ENCODE measurements around the gene MYOF. TPM values are rescaled to one million over a fixed set of nuclear protein-coding genes. Genes with fewer than 3 reads are reported as not detected.

MYOF gene
- polyA plus RNA-seq, 1 experiment: 275 TPM

DNA sequence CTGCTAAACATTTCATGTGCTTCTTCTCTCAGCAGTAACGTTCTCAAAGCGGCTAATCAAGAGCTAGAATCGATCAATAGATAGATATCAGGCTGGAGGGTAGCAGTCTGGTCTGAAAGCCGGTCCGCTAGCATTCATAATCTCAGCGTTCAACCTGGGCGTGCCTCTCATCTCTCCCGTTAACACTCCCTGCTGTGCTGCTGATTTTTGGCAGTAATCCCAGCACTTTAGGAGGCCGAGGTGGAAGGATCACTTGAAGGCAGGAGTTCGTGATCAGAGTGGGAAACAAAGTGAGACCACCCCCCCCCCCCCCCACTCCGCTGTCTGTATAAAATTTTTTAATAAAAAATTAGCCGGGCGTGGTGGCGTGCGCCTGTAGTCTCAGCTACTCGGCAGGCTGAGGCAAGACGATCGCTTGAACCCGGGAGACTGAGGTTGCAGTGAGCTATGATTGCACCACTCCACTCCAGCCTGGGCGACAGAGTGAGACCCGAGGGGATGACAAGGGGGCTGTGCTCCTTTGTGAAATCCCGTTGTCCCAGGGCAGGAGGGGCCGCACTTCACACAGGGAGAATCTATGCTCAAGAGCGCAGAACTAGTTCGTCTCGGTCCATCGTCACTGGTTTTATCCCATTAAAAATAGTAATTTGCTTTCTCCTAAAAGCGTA, 13.7 kb upstream of the MYOF start:
- TF ChIP-seq, protein P1, sequence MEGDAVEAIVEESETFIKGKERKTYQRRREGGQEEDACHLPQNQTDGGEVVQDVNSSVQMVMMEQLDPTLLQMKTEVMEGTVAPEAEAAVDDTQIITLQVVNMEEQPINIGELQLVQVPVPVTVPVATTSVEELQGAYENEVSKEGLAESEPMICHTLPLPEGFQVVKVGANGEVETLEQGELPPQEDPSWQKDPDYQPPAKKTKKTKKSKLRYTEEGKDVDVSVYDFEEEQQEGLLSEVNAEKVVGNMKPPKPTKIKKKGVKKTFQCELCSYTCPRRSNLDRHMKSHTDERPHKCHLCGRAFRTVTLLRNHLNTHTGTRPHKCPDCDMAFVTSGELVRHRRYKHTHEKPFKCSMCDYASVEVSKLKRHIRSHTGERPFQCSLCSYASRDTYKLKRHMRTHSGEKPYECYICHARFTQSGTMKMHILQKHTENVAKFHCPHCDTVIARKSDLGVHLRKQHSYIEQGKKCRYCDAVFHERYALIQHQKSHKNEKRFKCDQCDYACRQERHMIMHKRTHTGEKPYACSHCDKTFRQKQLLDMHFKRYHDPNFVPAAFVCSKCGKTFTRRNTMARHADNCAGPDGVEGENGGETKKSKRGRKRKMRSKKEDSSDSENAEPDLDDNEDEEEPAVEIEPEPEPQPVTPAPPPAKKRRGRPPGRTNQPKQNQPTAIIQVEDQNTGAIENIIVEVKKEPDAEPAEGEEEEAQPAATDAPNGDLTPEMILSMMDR (IDR thresholded peaks at IDR 0.05; ENCODE audit: low read depth, low read length): no peak
- H3K9me3 ChIP-seq (ENCODE audit: control insufficient read depth, insufficient read depth, low read length): no peaks in the 10 kb centered on the region
- ChIA-PET CTCF (interaction anchor here (0.6 to 4.0 kb wide), 7 partner anchors 9 to 431 kb away, joined by 3 to 30 read pairs (median 4); partner anchors contain the start of gene MYOF), POLR2A (interaction anchor here (0.6 to 1.0 kb wide), 4 partner anchors 12 to 143 kb away, joined by 3 to 11 read pairs (median 3); partner anchors contain the start of gene MYOF)
- H3K27me3 ChIP-seq (ENCODE audit: control insufficient read depth, insufficient read depth, low read length): no peaks in the 10 kb centered on the region
- H3K4me3 ChIP-seq (ENCODE audit: low read depth, low read length): peak overlapping the region; percentile 82
- DNase-seq (ENCODE audit: low read depth, low spot score): no peak
- H3K27ac ChIP-seq (ENCODE audit: low read depth, low read length): peak overlapping the region; percentile 39

DNA sequence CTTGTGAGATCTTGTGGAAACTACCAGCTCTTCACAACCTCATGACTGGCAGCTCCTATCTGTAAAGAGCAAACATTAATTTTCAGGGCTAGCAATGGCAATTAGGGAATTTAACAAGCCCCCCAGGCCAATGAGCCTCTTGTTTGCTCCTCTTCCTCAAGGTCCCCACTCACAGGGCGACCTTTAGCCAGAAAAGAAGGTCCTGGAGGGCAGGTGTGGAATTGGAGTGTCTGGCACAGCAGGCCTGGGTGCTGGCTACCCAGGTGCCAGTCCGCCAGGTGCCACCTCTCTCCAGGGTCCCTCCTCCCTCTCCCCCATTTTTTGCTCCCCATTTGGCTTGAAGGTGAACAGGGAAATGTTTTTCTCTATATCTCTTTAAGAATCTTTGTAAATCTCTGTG, 12.4 kb upstream of the MYOF start:
- no peak for DNase-seq (ENCODE audit: low read depth, low spot score)
- ChIA-PET CTCF (interaction anchor here (0.5 to 4.0 kb wide), 5 partner anchors 9 to 137 kb away, joined by 3 to 30 read pairs (median 7); partner anchors contain the start of gene MYOF), POLR2A (no interaction called here)
- no peak overlapping the region for H3K27ac ChIP-seq (ENCODE audit: low read depth, low read length)
- no peaks in the 10 kb centered on the region for H3K9me3 ChIP-seq (ENCODE audit: control insufficient read depth, insufficient read depth, low read length)
- no peak overlapping the region for H3K4me3 ChIP-seq (ENCODE audit: low read depth, low read length)
- H3K27me3 ChIP-seq (ENCODE audit: control insufficient read depth, insufficient read depth, low read length): no peaks in the 10 kb centered on the region
- TF ChIP-seq, protein P1 (IDR thresholded peaks at IDR 0.05; ENCODE audit: low read depth, low read length): no peak

DNA sequence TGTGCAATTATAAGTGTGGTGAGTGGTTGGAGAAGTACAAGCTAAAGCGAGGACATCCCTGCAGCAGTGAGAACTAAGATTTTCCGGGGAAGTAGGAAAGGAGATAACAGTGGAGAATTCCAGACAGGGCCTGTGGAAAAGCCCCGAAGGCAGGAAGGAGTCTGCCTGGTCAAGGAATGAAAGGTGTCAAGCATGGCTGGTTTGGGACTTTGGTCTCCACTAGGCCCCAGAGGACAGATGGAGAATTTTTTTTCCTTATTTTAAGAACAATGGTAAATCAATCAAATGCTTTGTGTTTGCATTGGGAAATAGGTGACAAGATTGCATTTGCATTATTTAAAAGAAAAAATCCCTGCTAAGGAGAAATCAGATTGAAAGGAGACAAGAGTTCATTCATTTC, 11.0 kb upstream of the MYOF start:
- TF ChIP-seq, protein P1 (IDR thresholded peaks at IDR 0.05; ENCODE audit: low read depth, low read length): no peak
- CTCF ChIA-PET: interaction anchor here (0.5 to 3.0 kb wide), 4 partner anchors 11 to 140 kb away, joined by 3 to 10 read pairs (median 4); partner anchors contain the start of gene MYOF
- POLR2A ChIA-PET: interaction anchor here (0.7 kb wide), 1 partner anchor 28 kb away, joined by 8 read pairs; no protein-coding TSS in a partner anchor

DNA sequence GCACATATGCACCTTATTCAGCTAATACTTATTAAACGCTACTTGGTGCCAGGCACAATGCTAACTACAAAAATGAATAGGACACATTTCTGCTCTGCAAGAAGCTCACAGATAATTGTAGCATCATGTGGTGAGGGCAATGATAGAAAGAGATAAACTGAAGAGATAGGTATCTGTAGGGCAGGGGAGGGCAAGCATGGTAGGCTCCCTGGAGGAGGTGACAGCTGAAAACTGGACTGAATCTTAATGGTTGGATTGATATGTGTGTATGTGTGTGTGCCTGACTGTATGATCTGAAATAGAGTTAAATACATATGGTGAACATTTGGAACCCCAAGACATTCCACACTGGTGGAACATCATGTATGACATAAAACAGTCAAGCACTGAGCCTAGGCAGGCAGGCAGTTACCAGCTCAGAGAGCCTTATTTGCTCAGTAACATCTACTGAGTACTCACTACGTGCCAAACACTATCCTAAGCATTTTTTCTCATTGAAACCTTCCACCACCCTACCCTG, 9.5 kb upstream of the MYOF start:
- no peak for DNase-seq (ENCODE audit: low read depth, low spot score)
- Histone ChIP-seq H3K27me3 (ENCODE audit: control insufficient read depth, insufficient read depth, low read length) (no peaks in the 10 kb centered on the region), H3K4me3 (ENCODE audit: low read depth, low read length) (no peak overlapping the region), H3K27ac (ENCODE audit: low read depth, low read length) (no peak overlapping the region), H3K9me3 (ENCODE audit: control insufficient read depth, insufficient read depth, low read length) (no peaks in the 10 kb centered on the region)
- ChIA-PET POLR2A (no interaction called here), CTCF (interaction anchor here (1.6 to 14.9 kb wide), 5 partner anchors 10 to 139 kb away, joined by 5 to 473 read pairs (median 10); partner anchors contain the start of gene MYOF)
- TF ChIP-seq, protein P1 (IDR thresholded peaks at IDR 0.05; ENCODE audit: low read depth, low read length): no peak

More for the DNA sequence above, 11.0 kb upstream of the MYOF start:
- H3K4me3 ChIP-seq (ENCODE audit: low read depth, low read length): no peak overlapping the region
- no peak overlapping the region for H3K27ac ChIP-seq (ENCODE audit: low read depth, low read length)
- no peaks in the 10 kb centered on the region for H3K9me3 ChIP-seq (ENCODE audit: control insufficient read depth, insufficient read depth, low read length)
- DNase-seq (ENCODE audit: low read depth, low spot score): no peak
- no peaks in the 10 kb centered on the region for H3K27me3 ChIP-seq (ENCODE audit: control insufficient read depth, insufficient read depth, low read length)

All from AG04450 (cell line).